Breast epithelium (tissue), 4 donors: ENCODE results near the gene JMJD1C. TPM values are rescaled to one million over a fixed set of nuclear protein-coding genes. Genes with fewer than 3 reads are reported as not detected.

ENCODE experiments used
- DNase-seq, 2 donors: peaks; one replicate each; pipeline ENCODE4 v3.0.0-alpha.2; 2019; ENCODE audit warnings: low spot score in 2 of 2
- H3K27ac ChIP-seq, 2 donors: fragments of 200-600 bp; sonication (generic) in 1 of 2; one replicate each; pipeline ENCODE4 v1.5.1; 2016 to 2019; ENCODE audit warnings: mild to moderate bottlenecking in 1 of 2
- H3K27me3 ChIP-seq, 2 donors: fragments of 200-600 bp; sonication (generic) in 1 of 2; one replicate each; pipeline versions ENCODE4 v1.5.1 to v1.6.0; 2017 to 2019; ENCODE audit warnings: control low read depth in 1 of 2, mild to moderate bottlenecking in 1 of 2
- H3K36me3 ChIP-seq: fragments of 200-600 bp; one replicate; pipeline ENCODE4 v1.5.1; 2019
- H3K4me1 ChIP-seq, 2 donors: fragments of 200-600 bp; sonication (generic); one replicate each; pipeline ENCODE4 v1.5.1; 2016 to 2019; ENCODE audit warnings: control low read depth in 1 of 2
- H3K4me3 ChIP-seq, 3 donors: fragments of 200-600 bp; sonication (generic); 1 replicate in 2 of 3; 2 replicates in 1 of 3; pipeline ENCODE4 v1.5.1; 2016 to 2019; ENCODE audit warnings: mild to moderate bottlenecking in 3 of 3, moderate library complexity in 2 of 3
- H3K9me3 ChIP-seq, 2 donors: fragments of 200-600 bp; sonication (generic) in 1 of 2; one replicate each; pipeline ENCODE4 v1.5.1; 2016 to 2019; ENCODE audit warnings: control low read depth in 1 of 2
- CTCF ChIP-seq, 3 donors: fragments of 450-650 bp; IDR thresholded peaks; one replicate each; pipeline ENCODE4 v1.5.1; 2016 to 2017; ENCODE audit warnings: antibody characterized with exemption in 3 of 3, mild to moderate bottlenecking in 3 of 3, moderate library complexity in 3 of 3
- POLR2A ChIP-seq: fragments of 450-650 bp; IDR thresholded peaks from one replicate; pipeline ENCODE4 v1.6.1; 2016; ENCODE audit warnings: antibody characterized with exemption, mild to moderate bottlenecking, moderate library complexity
- POLR2AphosphoS5 ChIP-seq, 3 donors: sonication (generic); formaldehyde crosslinking; IDR thresholded peaks; one replicate each; pipeline ENCODE4 v1.6.1; 2017; ENCODE audit warnings: antibody characterized with exemption in 3 of 3
- intact Hi-C: fragments of 100-400 bp; cut with DNase I; formaldehyde crosslinking; loops from one replicate; pipeline ENCODE4 v1.15.1; 2023; ENCODE audit warnings: low total_unique reads
- total RNA-seq, 3 donors: library from RNA; depleted of rRNA; stranded (reverse); fragments of >200 nt; gene quantifications; one replicate each; pipeline ENCODE4 v1.1.0, GENCODE V29; 2016

JMJD1C gene
- total RNA-seq, 3 donors from 2014 or later, result 134 to 327 (median 162) TPM

- Histone ChIP-seq H3K36me3 (no peaks in the 10 kb centered on the region), H3K4me3 (no peak overlapping the region), H3K9me3 (no peaks in the 10 kb centered on the region), H3K27me3 (no peaks in the 10 kb centered on the region), H3K27ac (no peak overlapping the region), H3K4me1 (no peaks in the 10 kb centered on the region)
- TF ChIP-seq POLR2AphosphoS5 (IDR thresholded peaks at IDR 0.05) (no peak), POLR2A (no peak), CTCF (IDR thresholded peaks at IDR 0.05) (no peak)
- DNase-seq, result no peak
- intact Hi-C loops, result no loop called here
These were observed 304.2 kb downstream of the JMJD1C start for GRCh38 chr10:63161592-63161991.

- intact Hi-C loops, result no loop called here
- TF ChIP-seq POLR2A (no peak), CTCF (IDR thresholded peaks at IDR 0.05) (peak; percentile 75 to 87 (median 80))
- peak overlapping the region in 1 of 2 donors; percentile 2 for H3K27ac ChIP-seq
- peaks cover 0 to 8% of the 10 kb centered on the region in 2 donors for H3K4me1 ChIP-seq
- no peaks in the 10 kb centered on the region for H3K36me3 ChIP-seq
- H3K4me3 ChIP-seq, result no peak overlapping the region
- no peaks in the 10 kb centered on the region for H3K9me3 ChIP-seq
- no peak for DNase-seq
- H3K27me3 ChIP-seq, result no peaks in the 10 kb centered on the region
These were observed 307.7 kb downstream of the JMJD1C start for GRCh38 chr10:63157845-63158624.

- Histone ChIP-seq H3K4me3 (no peak overlapping the region), H3K27me3 (no peaks in the 10 kb centered on the region), H3K4me1 (peaks cover 0 to 8% of the 10 kb centered on the region in 2 donors), H3K36me3 (no peaks in the 10 kb centered on the region), H3K9me3 (no peaks in the 10 kb centered on the region), H3K27ac (peak overlapping the region in 1 of 2 donors; percentile 73)
- no peak for DNase-seq
- intact Hi-C loops, result no loop called here
- TF ChIP-seq CTCF (IDR thresholded peaks at IDR 0.05) (no peak), POLR2A (no peak), POLR2AphosphoS5 (IDR thresholded peaks at IDR 0.05) (no peak)
These were observed 309.5 kb downstream of the JMJD1C start for GRCh38 chr10:63156236-63156635.

- Histone ChIP-seq H3K27ac (peak overlapping the region; percentile 56 to 73), H3K27me3 (no peaks in the 10 kb centered on the region), H3K36me3 (no peaks in the 10 kb centered on the region), H3K9me3 (no peaks in the 10 kb centered on the region), H3K4me1 (peaks cover 0 to 8% of the 10 kb centered on the region in 2 donors), H3K4me3 (no peak overlapping the region)
- no peak for DNase-seq
- intact Hi-C loops, result no loop called here
- TF ChIP-seq POLR2AphosphoS5 (IDR thresholded peaks at IDR 0.05) (no peak), POLR2A (no peak), CTCF (IDR thresholded peaks at IDR 0.05) (no peak)
These were observed 310.3 kb downstream of the JMJD1C start for GRCh38 chr10:63155388-63156020.
